ENCODE results near the gene MTFMT. TPM values are rescaled to one million over a fixed set of nuclear protein-coding genes. Genes with fewer than 3 reads are reported as not detected.
"Not testable (repeated sequence)": the region's sequence is repeated elsewhere in the genome, so short reads cannot be mapped to it uniquely, and the experiment has no call there.

The MTFMT gene
- total RNA-seq, 1 donor from 2014 or later, result 29.8 TPM

DNA sequence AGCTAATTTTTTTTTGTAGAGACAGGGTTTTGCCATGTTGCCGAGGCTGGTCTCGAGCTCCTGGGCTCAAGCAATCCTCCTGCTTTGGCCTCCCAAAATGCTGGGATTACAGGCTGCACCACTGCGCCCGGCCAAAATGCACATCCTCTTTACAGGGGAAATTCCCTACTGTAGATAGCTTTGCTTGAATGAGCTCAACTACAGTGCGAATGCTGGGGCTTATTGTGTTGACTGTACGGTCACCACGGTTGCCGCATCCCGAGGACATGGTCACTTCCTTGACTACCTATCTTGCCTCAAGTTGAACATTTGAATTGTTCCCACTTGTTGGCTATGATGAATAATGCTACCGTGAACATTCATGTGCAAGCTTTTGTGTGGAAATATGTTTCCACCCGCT, 5.3 kb upstream of the MTFMT start:
- DNase-seq, result no peak

- peak; percentile 66 for DNase-seq
These were observed 4.3 kb upstream of the MTFMT start for GRCh38 chr15:65033659-65034269.

DNA sequence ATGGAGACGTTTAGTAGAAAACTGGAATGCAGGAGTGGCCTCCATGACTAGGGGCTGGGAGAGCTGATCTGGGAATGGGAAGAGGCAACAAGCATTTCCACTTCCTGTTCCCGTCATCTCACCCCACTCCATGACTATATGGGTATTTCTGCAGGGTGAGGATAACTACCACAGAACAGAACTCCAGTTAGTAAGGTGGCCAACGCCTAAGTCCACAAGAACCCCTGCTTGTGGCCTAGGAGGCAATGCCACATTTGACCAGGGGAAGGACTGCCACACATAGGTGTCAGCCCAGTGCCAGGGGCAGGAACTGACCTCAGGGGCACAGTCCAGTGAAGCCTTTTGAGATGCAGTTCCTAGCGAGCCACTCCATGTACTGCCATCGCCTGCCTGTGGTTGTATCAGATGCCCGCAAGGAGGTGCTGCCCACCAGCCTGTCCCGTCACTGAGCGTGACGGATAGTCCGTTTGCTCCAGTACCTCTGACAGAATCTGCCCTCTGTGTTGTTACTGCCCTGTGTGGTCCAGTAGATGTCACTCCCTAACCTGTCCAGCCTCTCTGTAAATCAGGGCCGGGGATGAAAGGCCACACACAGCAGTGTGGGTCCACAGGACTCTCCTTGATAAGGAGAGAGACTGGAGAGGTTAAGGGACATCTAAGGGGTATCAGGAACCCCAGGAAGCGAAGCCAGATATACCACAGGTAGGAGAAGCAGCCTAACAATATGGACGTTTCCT, 3.5 kb upstream of the MTFMT start:
- peak; percentile 89 for DNase-seq

DNA sequence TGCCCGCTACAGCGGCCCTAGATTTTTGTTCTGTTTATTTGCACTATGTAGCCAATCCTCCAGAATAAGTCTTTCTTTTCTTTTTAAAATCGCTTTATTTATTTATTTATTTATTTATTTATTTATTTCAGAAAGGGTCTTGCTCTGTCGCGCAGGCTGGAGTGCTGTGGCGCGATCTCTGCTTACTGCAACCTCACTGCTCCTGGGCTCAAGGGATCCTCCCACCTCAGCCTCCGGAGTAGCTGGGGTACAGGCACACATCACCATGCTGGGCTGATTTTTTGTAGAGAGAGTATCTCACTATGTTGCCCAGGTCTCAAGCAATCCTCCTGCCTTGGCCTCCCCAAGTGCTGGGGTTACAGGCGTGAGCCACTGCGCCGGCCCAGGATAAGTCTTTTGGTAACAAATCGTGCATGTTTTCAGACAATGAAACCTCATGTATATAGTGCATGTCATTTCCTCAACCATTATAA, 333 bp upstream of the MTFMT start:
- no peak for DNase-seq

DNA sequence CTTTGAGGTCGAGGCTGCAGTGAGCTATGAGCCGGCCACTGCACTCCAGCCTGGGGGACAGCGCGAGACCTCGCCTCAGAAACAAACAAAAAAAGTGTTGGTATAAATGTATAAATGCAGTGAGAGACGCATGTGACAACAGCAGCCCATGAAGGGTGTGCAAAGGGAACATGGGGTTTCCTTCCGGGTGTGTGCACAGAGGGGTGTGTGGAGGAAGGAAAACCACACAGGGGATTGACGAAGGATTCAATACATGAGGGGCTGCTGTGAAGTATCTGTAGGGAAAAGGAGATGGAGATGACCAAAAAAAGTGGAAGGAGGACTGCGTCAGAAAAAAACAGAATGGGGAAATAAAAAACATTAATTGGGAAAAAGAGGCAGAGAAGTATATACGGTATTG, 1.1 kb downstream of the MTFMT start:
- peak; percentile 12 for DNase-seq

DNA sequence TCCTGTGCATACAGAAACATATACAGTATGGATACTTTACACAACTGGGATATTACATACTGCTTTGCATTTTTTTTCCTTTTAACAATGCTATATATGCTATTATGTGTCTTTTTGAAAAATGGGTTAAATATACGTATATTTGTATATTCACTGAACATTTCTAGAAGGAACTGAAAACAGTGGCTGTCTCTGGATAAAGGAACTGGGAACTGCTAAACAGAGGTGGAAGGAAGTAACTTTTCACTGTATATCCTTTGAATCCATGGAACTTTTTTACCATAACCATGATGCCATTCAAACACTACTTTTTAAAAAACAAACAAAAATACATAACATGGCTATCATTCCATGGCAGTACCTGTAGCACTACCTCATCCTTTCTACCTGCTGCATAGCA, 1.8 kb downstream of the MTFMT start:
- DNase-seq, result no peak

- no peak for DNase-seq
These were observed 2.7 kb downstream of the MTFMT start for GRCh38 chr15:65026756-65027155.

DNA sequence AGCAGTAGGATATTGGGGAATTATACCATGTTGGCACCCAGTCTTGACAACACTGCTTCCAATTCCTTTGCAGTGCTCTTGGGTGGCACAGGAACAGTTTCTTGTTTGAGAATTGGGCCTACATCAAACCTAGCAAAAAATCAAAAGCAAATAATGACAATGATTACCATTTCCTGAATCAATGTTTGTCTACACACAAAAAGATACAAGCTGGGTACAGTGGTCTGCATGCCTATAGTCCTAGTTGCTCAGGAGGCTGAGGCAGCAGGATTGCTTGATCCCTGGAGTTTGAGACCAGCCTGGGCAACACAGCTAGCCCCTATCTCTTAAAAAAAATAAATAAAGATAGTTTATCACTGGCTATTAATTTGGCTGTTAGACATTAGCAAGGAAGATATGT, 8.0 kb downstream of the MTFMT start:
- DNase-seq, result no peak

DNA sequence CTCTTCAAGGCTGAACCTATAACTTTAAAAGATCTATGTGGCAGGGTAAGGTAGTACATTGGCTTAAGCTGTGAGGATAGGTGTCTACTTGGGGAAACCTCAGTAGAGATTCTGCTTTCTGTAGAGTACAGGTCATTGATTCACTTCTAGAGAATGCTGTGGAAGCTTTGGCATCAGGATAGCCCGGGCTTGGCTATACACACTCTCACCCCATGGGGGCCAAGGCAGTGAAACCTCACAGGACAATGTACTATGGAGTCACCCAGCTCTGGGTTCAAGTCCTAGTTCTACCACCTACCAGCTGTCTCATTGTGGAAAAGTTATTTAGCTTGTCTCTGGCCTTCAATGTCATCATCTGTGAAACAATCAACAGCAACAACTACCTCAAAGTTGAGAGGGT, 9.0 kb downstream of the MTFMT start:
- DNase-seq, result no peak

DNA sequence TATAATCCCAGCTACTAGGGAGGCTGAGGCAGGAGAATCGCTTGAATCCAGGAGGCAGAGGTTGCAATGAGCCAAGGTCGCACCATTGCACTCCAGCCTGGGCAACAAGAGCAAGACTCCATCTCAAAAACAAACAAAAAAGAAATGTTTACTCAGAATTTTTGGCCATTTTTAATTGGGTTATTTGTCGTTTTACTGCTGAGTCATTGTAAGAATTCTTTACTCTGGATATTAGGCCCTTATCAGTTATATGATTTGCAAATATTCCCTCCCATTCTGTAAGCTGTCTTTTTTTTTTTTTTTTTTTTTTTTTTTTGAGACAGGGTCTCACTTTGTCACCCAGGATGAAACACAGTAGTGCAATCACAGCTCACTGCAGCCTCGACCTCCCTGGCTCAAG, 18.2 kb downstream of the MTFMT start:
- DNase-seq, result not testable (repeated sequence)

DNA sequence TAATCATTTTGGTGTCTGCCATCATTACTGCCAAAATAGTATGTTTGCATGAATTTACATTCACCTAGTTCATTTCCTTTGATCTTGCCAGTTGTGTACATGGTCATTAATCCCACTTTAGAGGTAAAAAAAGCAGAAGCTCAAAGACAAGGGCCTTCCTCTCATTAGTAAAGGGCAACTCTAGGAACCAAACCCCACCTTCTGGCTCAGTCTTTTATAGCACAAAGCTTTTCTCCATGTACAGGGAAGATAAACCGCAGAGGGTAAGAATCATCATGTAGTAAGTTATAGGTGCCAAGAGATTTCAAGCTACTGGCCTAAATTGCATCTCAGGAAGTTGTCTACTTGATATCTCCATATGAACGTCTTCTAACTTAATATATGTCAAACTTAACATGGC, 20.5 kb downstream of the MTFMT start:
- peak; percentile 18 for DNase-seq

DNA sequence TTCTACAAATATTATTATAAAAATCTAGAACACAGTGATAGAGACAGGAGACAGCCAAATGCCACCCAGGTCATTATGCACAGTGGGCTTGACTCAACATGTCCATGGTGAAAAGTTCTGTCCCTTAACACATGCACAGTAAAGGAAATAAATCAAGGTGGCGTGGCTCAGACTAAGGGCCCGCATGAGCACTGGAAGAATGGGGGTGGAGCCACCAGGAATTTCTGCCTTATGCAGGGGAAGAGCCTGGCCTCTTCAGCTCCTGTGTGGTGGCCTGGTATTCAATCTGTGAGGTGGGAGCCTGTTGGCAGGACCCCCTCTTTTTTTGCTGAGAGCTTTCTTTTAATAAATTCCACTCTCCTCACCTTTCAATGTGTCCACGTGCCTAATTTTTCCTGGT, 22.6 kb downstream of the MTFMT start:
- no peak for DNase-seq

GRCh38 chr15:65004993-65005392, 24.4 kb downstream of the MTFMT start:
- DNase-seq, result no peak

DNA sequence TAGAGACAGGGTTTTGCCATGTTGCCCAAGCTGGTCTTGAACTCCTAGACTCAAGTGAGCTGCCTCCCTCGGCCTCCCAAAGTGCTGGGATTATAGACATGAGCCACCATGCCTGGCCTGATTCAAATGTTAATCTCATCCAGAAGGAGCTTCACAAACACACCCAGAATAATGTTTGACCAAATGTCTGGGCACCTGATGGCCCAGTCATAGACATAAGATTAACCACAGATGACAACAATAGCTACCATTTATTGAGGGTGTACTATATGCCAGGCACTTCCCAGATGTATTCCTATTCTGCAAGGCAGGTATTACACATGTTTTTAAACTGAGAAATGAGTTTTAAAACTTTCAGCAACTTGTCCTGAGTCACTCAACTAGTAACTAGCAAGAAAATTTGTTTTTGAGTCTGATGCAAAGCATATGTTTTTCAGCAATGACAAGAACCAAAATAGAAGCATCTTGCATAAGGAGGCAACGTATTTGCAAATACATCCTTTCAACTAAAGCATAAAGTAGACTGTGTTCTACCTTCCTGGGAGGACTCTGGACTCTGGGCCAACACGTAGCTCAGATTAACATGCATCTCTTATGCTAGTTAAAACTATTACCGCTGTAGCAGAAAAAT, 31.6 kb downstream of the MTFMT start:
- no peak for DNase-seq

DNA sequence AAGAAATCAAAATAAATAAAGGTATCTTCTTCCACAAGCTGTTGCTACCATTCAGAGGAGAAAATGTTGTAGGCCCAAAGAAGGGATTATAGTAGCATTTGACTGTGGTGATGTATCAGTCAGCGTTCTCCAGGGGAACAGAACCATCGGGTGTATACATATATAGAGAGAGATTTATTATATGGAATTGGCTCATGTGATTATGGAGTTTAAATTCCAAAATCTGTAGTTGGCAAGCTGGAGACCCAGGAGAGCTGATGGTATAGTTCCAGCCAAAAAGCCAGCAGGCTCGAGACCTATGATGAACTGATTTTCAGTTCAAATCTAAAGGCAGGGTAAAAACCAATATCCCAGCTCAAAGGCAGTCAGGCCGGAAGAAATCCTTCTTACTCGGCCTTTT, 32.4 kb downstream of the MTFMT start:
- DNase-seq, result no peak

DNA sequence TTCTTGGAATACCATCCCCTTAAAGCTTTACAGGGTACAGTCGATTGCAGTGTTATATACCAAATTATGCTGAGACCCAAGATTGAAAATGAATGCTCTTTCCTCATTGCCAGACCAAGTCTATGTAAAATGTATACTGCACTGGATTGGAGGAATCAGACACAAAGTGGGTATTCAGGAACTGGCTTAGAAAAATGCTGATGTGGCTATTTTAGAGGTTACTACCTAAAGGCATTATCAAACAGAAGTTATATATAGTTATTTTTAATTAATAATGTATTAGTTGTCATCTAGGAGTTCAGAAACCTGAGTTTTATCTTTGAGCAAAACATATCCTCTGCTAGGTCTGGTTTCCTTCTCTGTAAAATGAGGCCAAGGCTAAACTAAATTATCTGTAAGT, 36.1 kb downstream of the MTFMT start:
- no peak for DNase-seq

- no peak for DNase-seq
These were observed 37.8 kb downstream of the MTFMT start for GRCh38 chr15:64991536-64992135.

GRCh38 chr15:64990168-64990470, 39.3 kb downstream of the MTFMT start:
- DNase-seq, result no peak

DNA sequence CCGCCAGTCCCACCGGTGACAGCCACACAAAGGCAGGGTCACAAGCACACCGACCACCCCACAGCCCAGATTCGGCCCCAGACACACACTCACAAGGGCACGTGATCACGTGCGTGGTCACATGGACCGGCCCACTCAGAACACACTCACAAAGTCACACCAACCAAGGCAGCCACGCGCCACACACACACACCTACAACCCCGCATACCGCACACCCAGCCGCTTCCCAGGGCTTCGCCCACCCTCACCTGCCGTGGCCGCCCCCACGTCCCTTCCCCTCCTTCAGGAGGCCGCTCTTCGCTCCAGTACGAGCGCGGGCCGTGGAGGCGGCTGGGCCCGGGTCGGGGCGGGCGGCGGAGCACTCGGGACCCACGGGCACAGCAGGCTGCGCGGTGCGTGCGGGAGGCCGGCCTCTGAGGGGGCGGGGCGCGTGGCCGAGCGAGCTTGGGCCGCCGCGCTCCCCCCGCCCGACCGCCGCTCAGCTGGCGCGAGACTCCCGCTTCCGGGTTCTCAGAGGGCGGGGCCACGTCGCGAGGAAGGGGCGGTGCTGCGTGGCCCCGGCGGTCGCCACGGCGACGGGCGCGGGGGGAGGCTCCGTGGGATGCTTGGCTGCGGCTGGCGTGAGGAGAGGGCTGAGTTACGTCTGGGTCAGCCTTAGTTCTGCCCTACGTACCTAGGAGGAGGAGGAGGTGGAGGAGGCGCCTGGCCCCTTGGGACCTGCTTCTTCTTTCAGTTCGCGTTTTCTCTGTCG, 39.8 kb downstream of the MTFMT start, which contains the start of gene SPG21:
Gene SPG21 (minus strand): TSS at position 499 of the 752 bp plus-strand sequence. CDS start 6,345 bp downstream, outside the sequence.
- peak; percentile 98 for DNase-seq

DNA sequence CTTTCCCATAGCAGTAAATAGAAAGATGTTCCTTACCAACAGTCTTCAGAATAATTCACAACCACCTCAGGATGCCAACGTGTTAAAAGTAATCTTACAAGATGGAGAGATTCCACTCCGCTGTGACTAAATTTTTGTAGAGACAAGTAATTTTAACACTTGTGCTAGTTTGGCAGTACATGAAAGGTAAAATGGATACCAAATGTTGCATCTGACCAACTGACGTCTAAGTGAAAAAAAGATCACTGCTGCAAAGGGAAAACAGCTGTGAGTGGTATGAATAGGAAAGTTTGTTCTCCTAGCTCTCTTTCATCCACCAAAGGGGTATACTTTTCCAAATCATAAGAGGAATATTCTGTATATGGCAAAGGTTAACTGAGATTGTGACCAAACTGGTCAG, 42.3 kb downstream of the MTFMT start:
- DNase-seq, result no peak

- peak; percentile 66 for DNase-seq
These were observed 43.9 kb downstream of the MTFMT start for GRCh38 chr15:64985366-64986033.

- no peak for DNase-seq
These were observed 47.0 kb downstream of the MTFMT start for GRCh38 chr15:64982472-64982871.
